GM21423 (cell line): ENCODE measurements around the gene RAB3C.

Experiments
- ATAC-seq: cut with Tn5 transposase; IDR thresholded peaks from one replicate; pipeline ENCODE4 v1.9.1; 2021; ENCODE audit warnings: mild to moderate bottlenecking, moderate library complexity; ENCODE audit not compliant: unreplicated experiment

The RAB3C gene

DNA sequence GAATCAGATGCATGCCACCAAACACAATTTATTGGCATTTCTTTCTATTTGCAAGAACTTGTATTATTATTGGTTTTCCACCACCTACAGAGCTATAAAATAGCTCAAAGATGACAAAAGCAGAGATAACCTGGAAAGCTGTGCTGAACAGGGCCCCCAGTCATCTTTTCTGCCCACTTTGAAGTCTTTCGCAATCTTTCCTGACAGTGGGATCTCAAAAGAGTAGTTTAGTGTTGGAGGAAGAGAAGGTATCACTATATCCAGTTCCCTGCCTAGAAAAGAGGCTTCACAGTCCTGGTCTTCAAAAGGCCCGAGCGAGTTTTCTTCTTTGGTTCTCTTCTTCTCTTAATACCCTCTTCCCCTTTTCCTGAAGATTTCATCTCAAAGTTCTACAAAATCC lies 231.0 kb downstream of the RAB3C start:
- ATAC-seq, result no peak

DNA sequence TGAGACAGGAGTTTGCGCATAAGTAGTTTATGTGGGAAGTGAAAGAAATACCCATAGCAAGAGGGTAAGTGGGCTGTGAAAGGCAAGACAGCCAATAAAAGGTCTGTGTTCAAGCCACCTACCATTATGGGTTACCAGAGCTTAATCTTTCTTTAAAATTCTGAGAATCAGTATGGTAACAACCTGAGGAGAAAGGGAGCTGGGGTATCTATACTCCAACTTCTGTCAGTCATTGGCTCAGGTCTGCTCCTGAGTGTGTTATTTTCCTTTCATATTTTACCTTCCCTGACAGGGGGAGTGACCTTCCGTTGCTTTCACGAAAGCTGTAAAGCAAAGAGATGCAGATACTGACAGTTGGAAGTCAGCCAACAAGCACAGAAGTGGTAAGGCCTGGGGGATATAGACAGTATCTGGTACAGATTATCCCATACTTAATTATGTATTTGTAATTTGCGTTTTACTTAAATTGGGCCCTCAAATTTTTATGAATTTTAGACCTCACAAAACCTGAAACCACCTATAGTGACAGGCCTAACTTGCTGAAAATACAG lies 233.4 kb downstream of the RAB3C start:
- ATAC-seq, result no peak

DNA sequence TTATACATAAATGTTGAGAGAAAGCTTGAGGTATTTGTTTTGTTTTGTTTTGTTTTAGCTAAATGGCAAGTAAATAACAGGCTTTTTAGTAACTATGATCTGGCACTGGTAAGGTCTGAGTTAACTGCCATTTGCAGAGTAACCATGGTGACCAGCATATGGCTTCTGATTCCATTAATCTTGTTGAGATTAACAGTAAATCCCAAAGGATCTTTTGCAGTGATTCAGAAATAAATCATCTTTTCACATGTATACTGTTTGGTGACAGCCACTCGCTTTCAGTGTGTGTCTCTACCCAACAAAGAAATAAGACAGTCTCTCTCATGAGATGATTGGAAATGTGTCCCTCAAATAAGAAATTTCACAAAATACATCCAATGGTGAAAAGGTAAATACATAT lies 235.6 kb downstream of the RAB3C start:
- no peak for ATAC-seq

DNA sequence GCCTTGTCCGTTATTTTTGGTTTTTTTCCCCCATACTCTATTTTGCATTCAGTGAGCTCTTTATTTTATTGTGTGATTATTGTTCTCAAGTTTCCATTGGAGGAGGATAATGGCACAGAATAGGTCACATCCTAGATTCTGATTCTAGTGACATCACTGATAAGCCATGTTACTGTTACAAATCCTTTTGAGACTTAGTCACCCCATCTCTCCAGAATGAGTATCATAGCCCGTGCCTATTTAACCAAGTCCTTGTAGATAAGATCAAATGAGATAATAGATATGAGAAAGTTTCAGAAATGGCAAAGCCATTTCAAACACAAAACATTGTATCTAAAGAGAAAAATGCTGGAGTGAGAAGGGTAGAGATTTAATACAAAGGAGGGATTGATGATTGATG lies 242.6 kb downstream of the RAB3C start:
- ATAC-seq, result no peak

DNA sequence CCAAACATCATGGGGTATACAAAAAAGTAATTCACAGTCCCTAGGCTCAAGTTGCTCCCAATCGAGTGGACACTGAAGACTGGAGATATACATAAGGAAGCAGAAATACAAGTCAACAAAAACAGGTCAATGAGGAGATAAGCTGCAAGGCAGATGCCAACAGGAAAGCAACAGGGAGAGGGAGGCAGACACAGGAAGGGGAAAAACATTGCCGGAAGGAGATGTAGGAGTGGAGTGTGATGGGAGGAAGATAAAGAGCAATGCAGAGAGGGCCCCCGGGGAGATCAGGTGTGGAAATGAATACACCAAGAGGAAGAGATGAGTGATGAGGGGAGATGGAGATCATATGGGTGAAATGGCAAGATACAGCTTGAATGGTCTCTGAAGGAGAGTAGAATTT lies 243.0 kb downstream of the RAB3C start:
- ATAC-seq, result no peak

DNA sequence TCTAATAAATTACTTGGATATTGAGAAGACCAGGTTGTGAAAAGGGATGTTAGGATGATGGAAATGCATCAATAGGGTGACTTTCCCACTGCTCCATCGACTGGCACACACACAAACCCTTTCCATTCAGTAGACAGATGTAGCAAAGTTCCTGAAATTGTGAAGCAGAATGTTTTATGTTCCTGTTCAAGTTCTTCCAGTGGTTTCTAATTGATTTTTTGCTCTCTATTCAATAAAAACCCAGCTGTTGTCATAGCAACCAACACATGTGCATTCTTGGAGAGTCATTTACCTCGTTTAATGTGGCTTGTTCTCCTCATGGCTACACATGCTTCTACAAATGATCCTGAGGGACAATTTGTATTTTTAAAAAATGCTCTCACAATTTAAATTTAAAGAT lies 244.6 kb downstream of the RAB3C start:
- ATAC-seq, result no peak

DNA sequence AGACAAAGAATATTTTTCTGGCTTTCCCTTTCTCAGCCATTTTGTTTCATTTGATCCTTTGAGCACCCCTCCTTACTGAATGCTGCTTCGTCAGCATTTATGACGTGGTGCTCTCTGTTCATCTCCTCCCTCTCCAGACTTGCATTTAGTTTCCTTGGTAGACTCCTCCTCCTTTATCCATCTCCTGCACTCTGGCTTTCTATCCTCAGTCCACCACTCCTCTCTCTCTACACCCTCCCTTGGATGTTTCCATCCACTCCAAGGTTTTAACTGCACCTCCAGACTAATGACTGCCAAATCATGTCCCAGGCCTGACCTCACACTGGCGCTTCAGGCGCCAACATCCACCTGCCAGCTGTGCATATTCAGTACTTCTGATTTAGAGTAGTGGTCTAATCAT lies 245.4 kb downstream of the RAB3C start:
- ATAC-seq, result no peak

DNA sequence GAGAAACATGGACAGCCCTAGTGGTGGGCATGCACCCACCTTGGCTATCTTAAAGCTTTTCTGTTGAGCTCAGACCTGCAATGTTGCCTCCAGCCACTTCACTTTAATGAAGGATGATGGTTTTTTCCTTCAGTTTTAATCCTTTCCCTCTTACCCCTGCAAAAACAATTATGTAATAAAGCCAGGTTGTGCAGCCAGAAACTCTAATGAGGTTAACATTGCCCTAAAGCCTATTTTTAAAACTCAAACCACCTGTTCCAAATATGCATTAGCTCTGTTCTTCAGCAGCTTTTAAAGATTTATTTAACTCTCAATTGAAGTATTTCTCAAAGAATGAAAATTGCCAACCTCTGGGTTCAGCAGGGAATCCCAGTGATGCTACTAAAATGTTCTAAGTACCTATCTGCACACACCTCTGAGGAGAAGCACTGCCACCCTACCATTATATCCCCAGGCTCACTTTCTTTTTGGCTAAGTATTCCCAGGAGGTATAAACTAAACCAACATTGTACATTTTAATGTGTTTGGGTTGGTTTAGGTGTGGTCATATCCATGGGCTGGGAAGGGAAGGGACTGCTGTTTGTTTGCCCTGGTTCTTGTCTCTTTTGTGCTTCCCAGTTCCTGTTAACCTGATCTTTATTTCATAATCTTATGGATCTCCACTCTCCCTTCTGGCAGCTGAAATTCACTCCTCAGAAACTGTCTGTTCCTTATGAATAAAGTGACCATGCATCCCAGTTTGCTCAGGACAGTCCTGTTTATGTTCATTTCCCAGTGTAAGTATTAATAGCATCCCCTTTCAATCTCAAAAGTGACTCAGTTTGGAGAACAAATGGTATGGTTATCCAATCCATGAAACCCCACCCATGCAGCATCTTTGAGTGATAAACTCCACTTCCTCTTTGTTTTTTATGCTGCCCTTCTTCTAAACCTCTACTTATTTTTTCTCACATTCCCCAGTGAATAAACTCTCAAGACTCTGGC lies 251.7 kb downstream of the RAB3C start:
- no peak for ATAC-seq

DNA sequence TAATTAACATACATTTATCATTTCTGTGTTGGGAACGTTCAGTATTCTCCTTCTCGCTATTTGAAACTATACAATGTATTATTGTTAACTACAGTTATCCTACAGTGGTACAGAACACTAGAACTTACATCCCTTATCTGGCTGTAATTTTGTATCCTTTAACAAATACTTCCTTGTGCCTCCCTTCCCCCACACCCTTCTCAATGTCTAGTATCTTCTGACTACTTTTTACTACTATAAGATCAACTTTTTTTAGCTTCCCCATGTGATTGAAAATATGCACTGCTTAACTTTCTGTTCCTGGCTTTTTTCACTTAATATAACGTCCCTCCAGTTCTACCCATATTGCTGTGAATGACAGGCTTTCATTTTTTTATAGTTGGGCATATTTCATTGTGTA lies 253.5 kb downstream of the RAB3C start:
- no peak for ATAC-seq

DNA sequence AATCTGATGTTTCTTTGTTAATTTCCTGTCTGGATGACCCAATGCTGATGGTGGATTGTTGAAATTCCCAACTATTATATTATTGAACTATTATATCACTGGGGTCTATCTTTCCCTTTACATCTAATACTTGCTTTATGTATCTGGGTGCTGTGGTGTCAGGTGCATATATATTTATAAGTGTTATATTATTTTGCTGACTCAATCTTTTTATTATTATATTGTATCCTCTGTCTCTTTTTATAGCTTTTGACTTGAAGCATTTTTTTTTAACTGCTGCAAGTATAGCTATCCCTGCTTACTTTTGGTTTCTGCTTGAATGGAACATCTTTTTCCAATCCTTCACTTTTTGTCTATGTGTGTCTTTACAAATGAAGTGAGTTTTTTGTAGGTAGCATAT lies 255.9 kb downstream of the RAB3C start:
- no peak for ATAC-seq

DNA sequence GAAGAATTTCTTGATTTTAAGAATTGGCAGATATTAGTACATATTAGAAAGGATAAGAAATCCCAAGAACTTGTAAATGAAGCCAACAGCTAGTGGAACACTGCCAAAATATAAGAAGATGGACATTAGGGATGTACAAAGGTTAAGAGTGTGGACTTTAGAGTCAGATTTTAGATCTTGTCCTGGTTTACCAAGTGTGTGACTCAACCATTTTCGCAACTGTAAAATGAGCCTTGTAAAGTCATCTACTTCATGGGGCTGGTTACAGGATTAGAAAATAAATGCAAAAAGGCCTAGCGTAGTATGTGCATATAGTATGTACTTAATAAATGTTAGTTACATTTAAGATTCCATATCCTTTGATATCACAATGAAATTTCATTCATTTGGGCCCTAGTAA lies 260.0 kb downstream of the RAB3C start:
- ATAC-seq, result no peak

DNA sequence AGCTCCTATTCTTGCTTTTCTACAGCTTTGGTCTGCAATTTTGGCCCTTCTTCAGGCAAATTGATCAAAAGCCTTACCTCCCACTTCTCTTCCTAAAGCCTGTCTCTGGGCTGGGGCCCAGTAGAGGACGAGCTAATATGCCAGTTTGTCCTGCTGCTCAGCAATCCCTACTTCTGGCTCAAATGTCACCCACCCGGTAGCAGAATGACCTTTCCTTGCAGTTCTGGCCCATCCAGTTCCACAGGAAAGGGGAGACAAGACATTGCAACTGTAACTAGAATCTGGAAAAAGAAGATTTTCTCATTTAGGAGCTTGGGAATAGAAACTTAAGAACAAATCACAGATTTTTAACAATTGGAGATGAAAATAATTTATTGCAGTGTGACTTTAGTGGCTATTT lies 261.5 kb downstream of the RAB3C start:
- no peak for ATAC-seq

DNA sequence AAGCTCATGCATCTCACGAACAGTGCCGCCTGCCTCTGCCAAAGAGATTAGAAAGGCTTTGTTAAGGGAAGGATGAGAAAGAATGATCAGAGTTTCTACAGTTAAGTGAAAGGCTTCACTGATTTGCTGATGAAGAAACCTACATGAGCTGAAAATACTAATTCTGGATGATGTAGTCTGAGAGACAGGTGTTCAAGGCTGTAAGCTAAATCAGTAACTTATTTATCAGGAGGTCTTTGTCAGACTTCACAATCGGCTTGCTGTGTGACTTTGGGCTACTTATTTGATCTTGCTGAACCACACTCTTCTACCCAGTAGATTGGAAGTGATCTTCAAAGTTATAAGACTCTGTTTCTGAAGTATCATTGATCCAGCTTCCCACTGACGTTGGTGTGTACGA lies 264.2 kb downstream of the RAB3C start:
- ATAC-seq, result no peak

DNA sequence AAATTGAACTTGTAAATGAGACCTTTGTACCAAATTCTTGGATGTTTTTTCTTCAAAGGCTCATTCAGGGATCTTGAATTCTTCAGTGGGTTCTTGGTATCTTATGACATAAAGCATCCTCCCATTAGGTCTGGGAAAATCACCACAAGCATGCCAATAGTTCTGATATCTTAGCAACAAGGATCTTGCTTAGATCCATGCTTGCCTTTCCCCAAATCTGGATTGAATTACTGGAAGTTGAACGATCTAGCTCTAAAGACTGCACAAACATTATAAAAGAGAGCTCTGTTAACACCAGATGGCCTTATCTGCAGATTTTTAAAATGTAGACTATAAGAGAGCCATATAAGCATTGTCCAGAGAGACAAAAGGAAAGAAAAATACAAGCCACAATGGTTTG lies 266.3 kb downstream of the RAB3C start:
- no peak for ATAC-seq

DNA sequence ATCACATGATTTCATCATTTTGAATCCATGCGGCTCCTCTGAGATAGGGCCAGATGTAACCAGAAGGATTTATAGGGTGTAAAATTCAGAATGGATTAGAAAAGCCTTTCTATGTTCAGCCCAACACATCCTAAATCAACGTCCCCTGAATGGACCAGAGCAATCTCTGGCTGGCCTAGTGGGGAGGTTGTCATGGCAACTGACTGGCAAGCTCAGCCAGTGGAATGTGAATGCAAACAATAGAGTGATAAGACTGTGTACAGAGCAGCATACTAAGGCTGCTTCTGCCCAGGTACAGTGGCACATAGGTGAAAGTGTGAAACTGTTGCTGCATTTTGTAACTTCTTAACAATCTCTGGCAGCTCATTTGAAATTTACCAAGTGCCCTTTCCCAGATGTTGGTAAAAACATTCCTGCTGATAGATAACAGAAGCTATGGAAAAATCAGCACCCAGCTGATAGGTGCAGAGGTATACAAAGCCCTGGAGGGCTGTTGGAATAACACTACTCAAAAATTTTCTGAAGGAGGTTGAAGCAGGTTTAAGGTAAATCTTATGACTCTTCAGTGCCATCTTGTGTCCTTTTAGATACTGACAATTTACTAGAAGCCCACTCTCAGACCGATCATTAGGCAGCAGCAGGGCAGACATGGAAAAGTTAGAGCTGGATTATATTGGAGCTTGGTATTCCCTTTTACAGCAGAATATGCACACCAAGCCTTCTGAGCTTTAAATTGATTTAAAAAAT lies 267.2 kb downstream of the RAB3C start:
- peak; percentile 54 for ATAC-seq

DNA sequence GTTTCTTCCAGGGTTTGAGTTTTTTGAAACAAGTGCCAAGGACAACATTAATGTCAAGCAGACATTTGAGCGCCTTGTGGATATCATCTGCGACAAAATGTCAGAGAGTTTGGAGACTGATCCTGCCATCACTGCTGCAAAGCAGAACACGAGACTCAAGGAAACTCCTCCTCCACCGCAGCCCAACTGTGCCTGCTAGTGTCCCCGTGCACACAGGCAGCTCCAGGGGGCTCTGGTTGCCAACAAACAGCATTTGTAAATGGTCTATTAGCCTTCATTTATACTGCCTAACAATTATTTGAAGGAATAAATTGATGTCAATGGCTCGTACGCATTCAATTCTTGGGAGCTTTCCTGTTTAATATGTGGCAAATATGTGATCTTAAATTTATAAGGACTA lies 268.3 kb downstream of the RAB3C start:
- ATAC-seq, result no peak

DNA sequence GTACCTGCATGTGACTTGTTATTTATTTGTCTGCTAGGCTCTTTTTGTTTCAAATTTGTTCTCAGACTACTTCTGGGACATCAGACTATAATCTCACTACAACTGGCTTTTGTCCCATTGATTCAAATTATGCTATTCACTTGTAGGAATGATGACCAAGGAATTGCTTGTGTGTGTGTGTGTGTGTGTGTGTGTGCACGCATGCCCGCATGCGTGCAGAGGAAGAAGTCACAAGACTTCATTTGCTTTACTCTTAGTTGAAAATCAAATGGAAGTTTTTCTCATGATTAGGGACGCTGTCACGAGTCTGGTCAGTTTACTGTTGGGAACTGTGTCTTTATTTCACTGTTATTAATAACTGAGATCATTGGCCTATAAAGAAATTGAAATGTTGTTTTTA lies 268.7 kb downstream of the RAB3C start:
- no peak for ATAC-seq

DNA sequence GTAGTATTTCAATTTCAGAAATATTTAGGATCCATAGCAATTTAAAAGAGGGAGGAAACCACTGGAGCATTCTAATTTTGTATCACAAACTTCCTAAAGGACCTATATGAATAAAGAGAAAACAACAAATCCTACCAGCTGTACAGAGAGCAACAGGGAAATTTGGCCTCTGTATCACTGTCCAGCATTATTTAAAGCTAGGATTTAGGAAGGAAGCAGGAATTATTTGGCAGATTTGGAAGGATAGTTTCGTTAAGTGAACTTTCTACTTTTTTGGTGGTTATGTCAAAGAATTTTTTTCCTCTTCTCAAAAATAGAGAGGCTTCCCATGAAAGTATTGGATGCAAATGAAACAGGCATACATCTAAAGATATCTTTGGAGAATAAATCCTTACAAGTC lies 269.7 kb downstream of the RAB3C start:
- ATAC-seq, result no peak

DNA sequence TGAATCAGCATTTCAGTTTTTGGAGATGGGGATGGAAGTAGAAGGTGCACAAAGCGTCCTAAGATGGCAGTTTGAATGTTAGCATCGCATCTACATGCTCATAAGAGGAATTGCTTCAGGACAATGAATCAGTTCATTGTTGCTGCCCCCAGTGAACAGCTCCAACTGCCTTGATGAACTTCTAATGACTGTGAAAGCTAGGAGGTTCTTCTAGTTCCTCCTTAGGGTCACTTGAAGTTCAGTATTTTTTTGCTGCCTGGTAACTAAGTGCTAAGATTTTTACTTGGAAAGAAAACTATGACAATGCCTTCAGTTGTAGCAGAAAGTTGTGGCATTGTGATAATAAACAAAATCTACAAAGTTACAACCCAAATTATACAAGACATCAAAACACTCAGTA lies 271.6 kb downstream of the RAB3C start:
- ATAC-seq, result no peak

DNA sequence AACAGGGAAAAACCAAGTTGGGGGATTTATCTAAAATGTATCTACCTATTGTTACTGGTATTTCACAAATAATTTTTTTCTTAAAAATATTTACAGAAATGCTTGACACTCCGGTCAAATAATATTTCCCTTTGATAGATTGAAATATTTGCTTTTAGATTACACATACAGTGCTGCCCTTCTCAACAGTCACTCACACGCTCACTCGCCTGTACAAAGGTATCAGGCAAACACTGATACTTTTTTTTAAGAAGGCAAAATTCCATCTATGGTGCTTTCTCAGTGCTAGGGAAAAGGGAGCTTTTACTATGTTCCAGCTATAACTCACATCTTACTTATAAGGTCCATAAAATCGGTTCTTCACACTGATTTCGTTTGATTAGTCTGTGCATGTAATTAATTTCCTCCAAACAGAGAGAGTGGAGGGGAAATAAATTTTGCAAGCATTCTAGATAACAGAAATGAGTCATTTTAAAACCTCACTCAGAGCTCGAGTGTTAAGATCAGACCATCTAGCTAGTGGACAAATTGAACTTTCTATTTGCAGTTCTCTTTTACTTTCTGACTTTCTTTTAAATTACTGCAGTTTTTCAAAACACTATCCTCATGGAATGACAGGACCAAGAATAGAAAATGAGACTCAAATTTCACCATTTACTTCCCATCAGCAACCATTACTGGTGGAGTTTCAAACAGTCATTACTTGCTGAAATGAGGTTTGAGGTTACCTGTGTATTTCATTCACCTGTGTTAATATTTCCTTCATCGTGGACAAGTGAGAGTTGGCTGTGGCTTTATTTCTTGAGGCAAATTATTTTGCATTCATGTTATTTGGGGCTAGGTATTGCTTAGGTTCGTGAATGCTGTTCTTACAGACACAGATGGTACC lies 273.2 kb downstream of the RAB3C start:
- ATAC-seq, result peak; percentile 52

DNA sequence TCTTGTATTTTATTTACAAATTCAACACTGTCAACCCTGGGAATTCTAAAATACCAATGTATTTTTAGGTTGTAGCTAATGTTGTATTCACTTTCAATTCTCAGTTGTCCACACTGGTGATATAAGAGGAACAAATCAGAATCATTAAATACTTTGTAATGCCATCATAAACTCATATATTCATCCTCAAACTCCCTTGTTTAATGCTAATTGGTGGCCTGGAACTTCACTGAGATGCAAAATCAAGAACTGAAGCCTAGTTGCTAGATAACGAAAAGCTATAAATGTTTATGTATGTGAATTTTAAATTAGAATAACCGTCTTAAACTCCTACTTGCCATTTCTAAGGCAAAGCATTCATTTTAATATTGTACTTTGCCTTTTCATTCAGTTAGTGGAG lies 274.7 kb downstream of the RAB3C start:
- ATAC-seq, result no peak
